SU-DHL-6 (cell line): Measurements from ENCODE around the gene IGFLR1.

ENCODE experiments used
- H2AFZ ChIP-seq: fragments of 200-600 bp; sonication (generic); 2 replicates; pipeline ENCODE4 v1.6.1; 2014; ENCODE audit warnings: low read depth, mild to moderate bottlenecking, moderate library complexity, mixed read lengths, antibody characterized with exemption, low read length; ENCODE audit not compliant: severe bottlenecking
- H3F3A ChIP-seq: fragments of 200-600 bp; shearing (Covaris generic); 2 replicates; pipeline ENCODE4 v1.6.0; 2016; ENCODE audit warnings: antibody characterized with exemption, mild to moderate bottlenecking; ENCODE audit not compliant: insufficient read depth
- H3K27ac ChIP-seq: fragments of 200-600 bp; sonication (generic); 2 replicates; pipeline ENCODE4 v1.5.1; 2016; ENCODE audit warnings: low read depth, mild to moderate bottlenecking, low read length, moderate library complexity, mixed read lengths
- H3K27me3 ChIP-seq: fragments of 200-600 bp; sonication (generic), shearing (Covaris generic); 2 replicates; pipeline ENCODE4 v1.6.0; 2014; ENCODE audit warnings: mild to moderate bottlenecking, low read length
- H3K36me3 ChIP-seq: fragments of 200-600 bp; sonication (generic); 2 replicates; pipeline ENCODE4 v1.6.1; 2014; ENCODE audit warnings: mild to moderate bottlenecking, low read length, mixed read lengths
- H3K4me2 ChIP-seq: fragments of 300-600, 200-600 bp; shearing (Covaris generic), sonication (generic); 2 replicates; pipeline ENCODE4 v1.6.0; 2014; ENCODE audit warnings: low read length, low read depth, mild to moderate bottlenecking; ENCODE audit not compliant: poor library complexity, severe bottlenecking
- H3K4me3 ChIP-seq: fragments of 200-600 bp; sonication (generic); 2 replicates; pipeline ENCODE4 v1.5.1; 2014; ENCODE audit warnings: antibody characterized with exemption, low read length, mild to moderate bottlenecking, mixed read lengths; ENCODE audit not compliant: insufficient read depth, poor library complexity, severe bottlenecking
- H3K79me2 ChIP-seq: fragments of 200-600 bp; sonication (generic); 2 replicates; pipeline ENCODE4 v1.6.1; 2014; ENCODE audit warnings: mild to moderate bottlenecking, low read length, moderate library complexity; ENCODE audit not compliant: insufficient read depth
- H3K9ac ChIP-seq: fragments of 200-600 bp; sonication (generic); 2 replicates; pipeline ENCODE4 v1.7.0; 2014; ENCODE audit warnings: mild to moderate bottlenecking, low read length
- H3K9me2 ChIP-seq: fragments of 200-600 bp; sonication (generic); replicated peaks from 2 replicates; pipeline ENCODE4 v1.6.1; 2014; ENCODE audit warnings: low read length; ENCODE audit not compliant: insufficient read depth
- H3K9me3 ChIP-seq: fragments of 200-600 bp; sonication (generic); 2 replicates; pipeline ENCODE4 v1.6.1; 2014; ENCODE audit warnings: low read length, mixed read lengths; ENCODE audit not compliant: insufficient read depth
- H4K20me1 ChIP-seq: fragments of 200-600 bp; sonication (generic); 2 replicates; pipeline ENCODE4 v1.6.1; 2014; ENCODE audit warnings: low read depth, mild to moderate bottlenecking, antibody characterized with exemption, low read length, moderate library complexity, mixed read lengths
- EZH2phosphoT487 ChIP-seq: fragments of 200-600 bp; sonication (generic), shearing (Covaris generic); conservative IDR thresholded peaks from 2 replicates; pipeline ENCODE4 v1.6.1; 2018; ENCODE audit warnings: mild to moderate bottlenecking, antibody characterized with exemption, low read length, moderate library complexity, mixed read lengths
- TF ChIP-seq, protein P1 (sequence below): fragments of 200-600 bp; sonication (generic); IDR thresholded peaks from one replicate; pipeline ENCODE4 v1.5.1; 2017; ENCODE audit warnings: antibody characterized with exemption, mild to moderate bottlenecking, low read length, moderate library complexity; ENCODE audit not compliant: insufficient read depth, poor library complexity, severe bottlenecking

Gene IGFLR1, protein sequence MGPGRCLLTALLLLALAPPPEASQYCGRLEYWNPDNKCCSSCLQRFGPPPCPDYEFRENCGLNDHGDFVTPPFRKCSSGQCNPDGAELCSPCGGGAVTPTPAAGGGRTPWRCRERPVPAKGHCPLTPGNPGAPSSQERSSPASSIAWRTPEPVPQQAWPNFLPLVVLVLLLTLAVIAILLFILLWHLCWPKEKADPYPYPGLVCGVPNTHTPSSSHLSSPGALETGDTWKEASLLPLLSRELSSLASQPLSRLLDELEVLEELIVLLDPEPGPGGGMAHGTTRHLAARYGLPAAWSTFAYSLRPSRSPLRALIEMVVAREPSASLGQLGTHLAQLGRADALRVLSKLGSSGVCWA

DNA sequence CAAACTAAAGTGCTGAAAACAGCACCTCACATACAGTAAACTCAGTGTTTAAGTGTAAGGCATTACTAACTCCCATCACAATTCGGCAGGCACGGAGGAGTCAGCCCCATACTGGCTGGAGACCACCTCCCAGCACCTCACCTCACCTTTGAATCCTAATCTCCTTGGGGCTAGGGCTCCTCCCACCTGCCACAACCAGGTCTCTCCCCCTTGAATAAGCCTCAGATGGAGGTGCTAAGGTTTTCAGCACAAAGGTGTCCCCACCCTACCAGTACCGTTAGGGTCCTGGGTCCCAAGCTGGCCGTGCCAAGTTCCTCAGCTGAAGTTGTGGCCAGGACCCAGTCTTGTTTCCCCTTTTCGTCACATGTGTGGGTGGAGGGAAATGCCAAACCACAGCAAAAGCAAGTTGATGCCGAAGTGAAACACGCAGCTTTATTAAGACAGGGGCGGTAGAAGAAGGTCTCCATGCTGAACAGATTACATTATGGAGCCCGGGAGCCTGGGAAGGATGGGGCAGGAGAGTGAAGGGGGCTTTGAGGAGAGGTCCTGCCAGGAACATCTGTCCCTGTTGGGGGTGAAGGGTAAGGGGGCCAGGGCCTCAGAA lies at the start of gene IGFLR1:
Gene IGFLR1, minus strand, starts transcription at position 332 of the 604 bp plus-strand sequence. CDS start 1,272 bp downstream, outside the sequence.
- Histone ChIP-seq H3K9ac (peak within 1 kb of the TSS; percentile 60), H3K36me3 (no peaks in the 10 kb centered on the region), H3K27ac (peak within 1 kb of the TSS; percentile 92), H2AFZ (peak within 1 kb of the TSS; percentile 8), H3K9me2 (no peaks in the 10 kb centered on the region), H3K4me2 (peak within 1 kb of the TSS; percentile 89), H4K20me1 (no peaks in the 10 kb centered on the region), H3K4me3 (peak within 1 kb of the TSS; percentile 33), H3F3A (peaks cover 19% of the 10 kb centered on the region), H3K79me2 (peaks cover 7% of the 10 kb centered on the region), H3K27me3 (no peaks in the 10 kb centered on the region), H3K9me3 (no peaks in the 10 kb centered on the region)
- TF ChIP-seq, protein P1, sequence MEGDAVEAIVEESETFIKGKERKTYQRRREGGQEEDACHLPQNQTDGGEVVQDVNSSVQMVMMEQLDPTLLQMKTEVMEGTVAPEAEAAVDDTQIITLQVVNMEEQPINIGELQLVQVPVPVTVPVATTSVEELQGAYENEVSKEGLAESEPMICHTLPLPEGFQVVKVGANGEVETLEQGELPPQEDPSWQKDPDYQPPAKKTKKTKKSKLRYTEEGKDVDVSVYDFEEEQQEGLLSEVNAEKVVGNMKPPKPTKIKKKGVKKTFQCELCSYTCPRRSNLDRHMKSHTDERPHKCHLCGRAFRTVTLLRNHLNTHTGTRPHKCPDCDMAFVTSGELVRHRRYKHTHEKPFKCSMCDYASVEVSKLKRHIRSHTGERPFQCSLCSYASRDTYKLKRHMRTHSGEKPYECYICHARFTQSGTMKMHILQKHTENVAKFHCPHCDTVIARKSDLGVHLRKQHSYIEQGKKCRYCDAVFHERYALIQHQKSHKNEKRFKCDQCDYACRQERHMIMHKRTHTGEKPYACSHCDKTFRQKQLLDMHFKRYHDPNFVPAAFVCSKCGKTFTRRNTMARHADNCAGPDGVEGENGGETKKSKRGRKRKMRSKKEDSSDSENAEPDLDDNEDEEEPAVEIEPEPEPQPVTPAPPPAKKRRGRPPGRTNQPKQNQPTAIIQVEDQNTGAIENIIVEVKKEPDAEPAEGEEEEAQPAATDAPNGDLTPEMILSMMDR: no peak
- TF ChIP-seq EZH2phosphoT487: no peak

DNA sequence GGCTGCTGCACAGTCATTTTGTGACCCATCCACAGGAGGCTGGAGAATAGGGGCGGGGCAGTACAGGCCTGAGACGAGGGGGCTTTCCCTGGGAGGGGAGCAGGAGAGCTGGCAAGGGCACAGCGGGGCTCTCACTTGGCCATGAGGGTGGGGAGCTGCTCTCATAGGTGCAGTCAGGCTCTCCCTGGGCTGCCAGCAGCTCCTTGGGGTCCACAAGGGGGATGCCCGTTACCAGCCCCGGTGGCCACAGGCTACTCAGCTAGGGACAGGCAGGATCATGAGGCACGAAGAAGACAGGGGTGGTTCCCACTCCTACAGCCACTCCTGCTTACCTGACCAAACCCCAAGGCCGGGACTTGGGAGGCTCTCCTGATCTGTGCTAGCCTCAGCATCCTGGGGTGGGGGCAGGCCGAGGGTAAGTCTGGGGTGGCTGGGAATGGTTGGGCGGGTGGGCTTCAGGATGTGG lies 49.6 kb upstream of the IGFLR1 start:
- Histone ChIP-seq H3K4me2 (no peak overlapping the region), H4K20me1 (no peaks in the 10 kb centered on the region), H3K36me3 (no peaks in the 10 kb centered on the region), H3K9me2 (no peaks in the 10 kb centered on the region), H2AFZ (no peak overlapping the region), H3K27me3 (no peaks in the 10 kb centered on the region), H3F3A (no peaks in the 10 kb centered on the region), H3K79me2 (no peaks in the 10 kb centered on the region), H3K4me3 (no peak overlapping the region), H3K27ac (no peak overlapping the region), H3K9me3 (no peaks in the 10 kb centered on the region), H3K9ac (no peak overlapping the region)
- no peak for TF ChIP-seq EZH2phosphoT487
- TF ChIP-seq, protein P1: no peak

DNA sequence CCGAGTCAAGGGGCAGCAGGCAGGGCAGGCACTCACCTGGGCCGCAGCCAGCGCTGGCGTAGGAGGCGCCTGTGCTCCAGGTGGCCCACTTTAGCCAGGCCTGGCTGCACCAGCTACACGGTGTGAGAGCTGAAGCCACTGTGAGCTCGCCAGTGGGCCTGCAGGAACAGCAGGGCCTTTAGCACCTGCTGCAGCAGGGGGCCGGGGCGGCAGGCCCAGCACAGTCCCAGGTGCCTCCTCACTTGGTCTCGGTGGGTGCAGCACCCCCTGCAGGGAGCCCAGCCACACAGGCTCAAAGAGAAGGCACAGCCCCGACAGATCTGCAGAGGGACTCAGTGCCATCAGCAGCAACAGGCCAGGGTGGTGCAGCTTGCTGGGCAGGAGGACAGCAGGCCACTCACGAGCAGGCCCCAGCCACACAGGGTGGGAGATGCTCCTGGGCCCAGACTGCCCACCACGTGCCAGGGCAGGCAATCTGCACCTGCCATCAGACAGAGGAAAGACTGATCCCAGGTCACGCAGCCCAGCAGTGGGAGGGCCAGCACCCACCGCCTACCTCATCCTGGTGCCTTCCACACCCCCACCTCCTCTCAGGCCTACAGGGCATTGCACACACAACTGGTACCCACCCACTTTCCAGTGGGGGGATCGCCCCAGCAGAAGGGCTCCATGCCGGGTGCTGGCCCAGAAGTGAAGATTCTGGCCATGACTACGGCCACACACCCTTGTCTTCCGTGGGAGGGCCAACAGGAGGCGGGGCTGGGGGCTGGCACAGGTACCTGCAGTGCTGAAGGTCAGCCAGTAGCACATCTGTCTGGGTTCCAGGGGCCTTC lies 48.9 kb upstream of the IGFLR1 start:
- H3F3A ChIP-seq: no peaks in the 10 kb centered on the region
- H3K36me3 ChIP-seq: no peaks in the 10 kb centered on the region
- no peak overlapping the region for H3K9ac ChIP-seq
- H3K27me3 ChIP-seq: no peaks in the 10 kb centered on the region
- H3K27ac ChIP-seq: no peak overlapping the region
- no peaks in the 10 kb centered on the region for H3K79me2 ChIP-seq
- no peaks in the 10 kb centered on the region for H4K20me1 ChIP-seq
- no peak overlapping the region for H2AFZ ChIP-seq
- no peak overlapping the region for H3K4me3 ChIP-seq
- H3K4me2 ChIP-seq: no peak overlapping the region
- TF ChIP-seq, protein P1: peak; percentile 19
- no peak for TF ChIP-seq EZH2phosphoT487
- H3K9me3 ChIP-seq: no peaks in the 10 kb centered on the region
- H3K9me2 ChIP-seq: no peaks in the 10 kb centered on the region
